Stimulated activated CD8-positive, alpha-beta memory T cell treated with anti-CD3 and anti-CD28 coated beads, Interleukin-2, amount 100 ng/mL, for 48 hours (primary cell): ENCODE results near the gene ST3GAL3.
A peak's percentile ranks its signal among the peaks of the same experiment; 100 is the strongest.

Experiments used
- DNase-seq, 2 donors: peaks; one replicate each; pipeline ENCODE4 v3.0.0-alpha.2; 2020; ENCODE audit warnings: low read depth in 2 of 2

ST3GAL3 gene

GRCh38 chr1:43786201-43786958 is 79.0 kb downstream of the ST3GAL3 start:
- DNase-seq: no peak

- DNase-seq: no peak
Observed at GRCh38 chr1:43786960-43787359, 79.6 kb downstream of the ST3GAL3 start.

- no peak for DNase-seq
Observed at GRCh38 chr1:43789604-43790550, 82.5 kb downstream of the ST3GAL3 start.

- DNase-seq: no peak
Observed at GRCh38 chr1:43791243-43791642, 83.9 kb downstream of the ST3GAL3 start.

- no peak for DNase-seq
Observed at GRCh38 chr1:43796111-43796581, 88.8 kb downstream of the ST3GAL3 start.

GRCh38 chr1:43797891-43798290 is 90.6 kb downstream of the ST3GAL3 start:
- DNase-seq: no peak

- DNase-seq: peak in 1 of 2 donors; percentile 3
Observed at GRCh38 chr1:43799656-43800635, 92.6 kb downstream of the ST3GAL3 start.

GRCh38 chr1:43800771-43801170 is 93.4 kb downstream of the ST3GAL3 start:
- DNase-seq: no peak

GRCh38 chr1:43801203-43801602 is 93.9 kb downstream of the ST3GAL3 start:
- DNase-seq: no peak

- no peak for DNase-seq
Observed at GRCh38 chr1:43802356-43802980, 95.1 kb downstream of the ST3GAL3 start.

- DNase-seq: no peak
Observed at GRCh38 chr1:43803105-43803504, 95.8 kb downstream of the ST3GAL3 start.

- no peak for DNase-seq
Observed at GRCh38 chr1:43803646-43804045, 96.3 kb downstream of the ST3GAL3 start.

- DNase-seq: no peak
Observed at GRCh38 chr1:43804569-43804968, 97.2 kb downstream of the ST3GAL3 start.

- no peak for DNase-seq
Observed at GRCh38 chr1:43805340-43805739, 98.0 kb downstream of the ST3GAL3 start.

- no peak for DNase-seq
Observed at GRCh38 chr1:43806183-43806582, 98.8 kb downstream of the ST3GAL3 start.

- no peak for DNase-seq
Observed at GRCh38 chr1:43809097-43809673, 101.8 kb downstream of the ST3GAL3 start.

GRCh38 chr1:43812579-43812978 is 105.2 kb downstream of the ST3GAL3 start:
- DNase-seq: no peak

- no peak for DNase-seq
Observed at GRCh38 chr1:43814401-43814800, 107.1 kb downstream of the ST3GAL3 start.

- DNase-seq: no peak
Observed at GRCh38 chr1:43817304-43817939, 110.1 kb downstream of the ST3GAL3 start.

GRCh38 chr1:43818691-43819090 is 111.4 kb downstream of the ST3GAL3 start:
- no peak for DNase-seq
